ENCODE results near the gene MED15. TPM values are rescaled to one million over a fixed set of nuclear protein-coding genes. Genes with fewer than 3 reads are reported as not detected.

MED15 gene
- polyA plus RNA-seq, 1 experiment: 42.7 TPM

- Histone ChIP-seq H3K4me3 (ENCODE audit: low read depth, low read length) (no peak overlapping the region), H3K27me3 (ENCODE audit: control insufficient read depth, insufficient read depth, low read length) (no peaks in the 10 kb centered on the region), H3K36me3 (ENCODE audit: control insufficient read depth, insufficient read depth, low read length) (peaks cover 4% of the 10 kb centered on the region; the same call in 1 of the 2 replicates)
- no peak for TF ChIP-seq CTCF (IDR thresholded peaks at IDR 0.05; ENCODE audit: insufficient read depth, low read depth, low read length)
- POLR2A ChIA-PET: no interaction called here
- DNase-seq (ENCODE audit: low read depth): no peak
- CTCF ChIA-PET: interaction anchor here (0.7 to 1.4 kb wide), 2 partner anchors 78 to 80 kb away, joined by 3 read pairs; no protein-coding TSS in a partner anchor
Observed at GRCh38 chr22:20490941-20491307, 16.5 kb upstream of the MED15 start.

DNA sequence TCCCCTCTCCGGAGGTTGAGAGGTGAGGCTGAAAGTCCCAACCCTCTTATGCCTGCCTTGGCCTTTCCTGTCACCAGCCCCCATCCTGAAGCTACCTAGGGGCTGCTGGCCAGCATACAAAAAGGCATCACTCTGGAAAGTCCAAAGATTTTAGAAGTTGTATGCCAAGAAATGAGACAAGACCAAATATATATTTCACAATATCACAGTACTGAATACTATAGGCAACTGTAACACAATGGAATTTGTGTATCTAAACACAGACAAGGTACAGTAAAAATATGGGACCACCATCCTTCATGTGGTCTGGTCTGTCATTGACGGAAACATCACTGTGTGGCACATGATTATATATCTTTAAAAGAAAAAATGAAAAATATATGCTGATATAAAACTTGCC is 16.1 kb upstream of the MED15 start:
- CTCF ChIA-PET: no interaction called here

DNA sequence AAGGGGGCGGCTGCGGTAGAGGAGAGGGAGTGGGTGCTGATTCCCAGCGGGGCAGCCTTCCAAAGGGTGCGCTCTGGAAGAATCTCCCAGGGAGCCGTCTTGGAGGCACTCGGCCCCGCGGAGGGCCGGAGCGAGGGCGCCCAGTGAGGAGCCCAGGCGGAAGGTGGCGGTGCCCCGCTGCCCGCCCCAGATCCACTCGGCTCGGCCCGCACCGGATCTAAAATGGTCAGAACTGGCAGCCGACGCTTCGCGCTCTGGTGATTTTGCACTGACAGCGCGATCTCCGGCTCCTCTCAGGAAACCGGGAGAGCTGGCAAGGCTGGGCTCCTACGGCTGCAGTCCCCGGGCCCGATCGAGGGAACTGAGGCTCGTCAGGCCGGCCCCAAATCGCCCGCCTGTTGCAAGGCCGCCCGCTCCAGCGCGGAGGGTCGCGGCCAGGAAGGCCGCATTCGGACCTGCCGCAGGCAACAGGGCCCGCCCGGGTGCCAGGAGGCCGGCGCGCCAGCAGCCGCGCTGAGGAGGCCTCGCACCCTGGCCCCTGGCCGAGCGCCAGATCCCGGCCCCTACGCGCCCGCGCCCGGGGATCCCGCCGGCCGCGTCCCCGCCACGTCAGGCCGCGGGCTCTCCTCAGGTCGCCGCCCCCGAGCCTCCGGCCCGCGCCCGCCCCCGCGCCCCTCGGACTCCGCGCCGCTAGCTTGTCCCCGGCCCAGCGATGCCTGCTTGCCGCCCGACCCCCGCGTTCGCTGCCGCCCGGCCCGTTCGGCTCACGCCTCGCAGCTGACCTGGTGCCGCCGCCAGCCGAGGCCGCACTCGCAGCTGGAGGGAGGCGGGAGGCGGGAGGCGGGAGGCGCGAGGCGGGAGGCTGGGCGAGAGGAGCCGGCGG is 12.2 kb upstream of the MED15 start, which contains the start of gene KLHL22:
Gene KLHL22 (minus strand): TSS at position 818 of the 883 bp plus-strand sequence. CDS start 6,584 bp downstream, outside the sequence.
- DNase-seq (ENCODE audit: low read depth): no peak
- TF ChIP-seq CTCF (IDR thresholded peaks at IDR 0.05; ENCODE audit: insufficient read depth, low read depth, low read length): no peak
- H3K4me3 ChIP-seq (ENCODE audit: low read depth, low read length): peak within 1 kb of the TSS; percentile 64
- no peaks in the 10 kb centered on the region for H3K36me3 ChIP-seq (ENCODE audit: control insufficient read depth, insufficient read depth, low read length)
- ChIA-PET POLR2A (no interaction called here), CTCF (interaction anchor here (0.6 to 2.4 kb wide), 4 partner anchors 12 to 77 kb away, joined by 3 to 8 read pairs (median 5); no protein-coding TSS in a partner anchor)
- no peaks in the 10 kb centered on the region for H3K27me3 ChIP-seq (ENCODE audit: control insufficient read depth, insufficient read depth, low read length)

More for the DNA sequence above, 16.1 kb upstream of the MED15 start:
- POLR2A ChIA-PET: no interaction called here
- Histone ChIP-seq H3K36me3 (ENCODE audit: control insufficient read depth, insufficient read depth, low read length) (peaks cover 4% of the 10 kb centered on the region; the same call in 1 of the 2 replicates), H3K27me3 (ENCODE audit: control insufficient read depth, insufficient read depth, low read length) (no peaks in the 10 kb centered on the region), H3K4me3 (ENCODE audit: low read depth, low read length) (no peak overlapping the region)
- TF ChIP-seq CTCF (IDR thresholded peaks at IDR 0.05; ENCODE audit: insufficient read depth, low read depth, low read length): no peak
- no peak for DNase-seq (ENCODE audit: low read depth)

DNA sequence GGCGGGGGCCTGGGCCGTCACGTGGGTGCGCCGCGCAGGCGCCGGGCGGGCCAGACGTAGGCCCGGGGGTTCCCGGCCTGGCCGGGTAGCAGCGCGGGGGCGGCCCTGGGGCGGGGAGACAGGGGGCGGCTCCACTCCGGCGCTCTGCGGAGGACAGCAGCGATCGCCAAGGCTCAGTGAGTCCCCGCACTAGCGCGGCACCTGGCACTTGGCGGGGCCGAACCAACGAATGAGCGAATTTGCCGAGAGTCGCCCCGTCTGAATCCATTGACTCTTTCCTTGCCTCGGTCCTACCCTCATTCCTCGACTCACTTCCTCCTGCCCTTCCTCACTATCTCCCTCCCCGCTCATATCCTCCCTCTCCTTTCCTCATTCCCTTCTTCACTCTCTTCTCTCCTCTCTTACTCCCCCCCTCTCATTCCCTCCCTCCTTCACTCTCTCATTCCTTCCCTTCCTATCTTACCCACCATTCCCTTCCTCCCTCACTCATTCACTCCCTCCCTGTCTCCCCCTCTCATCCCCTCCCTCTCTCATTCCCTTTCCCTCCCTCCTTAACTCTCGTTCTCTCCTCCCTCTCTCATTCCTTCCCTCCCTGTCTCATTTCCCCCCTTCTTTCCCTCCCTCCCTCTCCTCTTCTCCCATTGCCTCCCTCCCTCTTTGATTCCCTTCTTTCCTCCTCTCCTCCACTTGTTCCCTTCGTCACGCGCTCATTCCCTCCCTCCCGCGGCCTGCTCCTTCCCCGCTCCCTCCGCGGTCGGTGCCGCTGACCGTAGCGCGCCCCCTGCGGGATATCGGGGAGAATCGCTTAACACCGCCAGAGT is 11.3 kb upstream of the MED15 start:
- DNase-seq (ENCODE audit: low read depth): no peak
- TF ChIP-seq CTCF (IDR thresholded peaks at IDR 0.05; ENCODE audit: insufficient read depth, low read depth, low read length): peak; percentile 94
- ChIA-PET CTCF (interaction anchor here (0.6 to 1.3 kb wide), 3 partner anchors 9 to 77 kb away, joined by 3 to 5 read pairs (median 3); no protein-coding TSS in a partner anchor), POLR2A (no interaction called here)
- Histone ChIP-seq H3K36me3 (ENCODE audit: control insufficient read depth, insufficient read depth, low read length) (no peaks in the 10 kb centered on the region), H3K27me3 (ENCODE audit: control insufficient read depth, insufficient read depth, low read length) (no peaks in the 10 kb centered on the region), H3K4me3 (ENCODE audit: low read depth, low read length) (peak overlapping the region; percentile 64)

DNA sequence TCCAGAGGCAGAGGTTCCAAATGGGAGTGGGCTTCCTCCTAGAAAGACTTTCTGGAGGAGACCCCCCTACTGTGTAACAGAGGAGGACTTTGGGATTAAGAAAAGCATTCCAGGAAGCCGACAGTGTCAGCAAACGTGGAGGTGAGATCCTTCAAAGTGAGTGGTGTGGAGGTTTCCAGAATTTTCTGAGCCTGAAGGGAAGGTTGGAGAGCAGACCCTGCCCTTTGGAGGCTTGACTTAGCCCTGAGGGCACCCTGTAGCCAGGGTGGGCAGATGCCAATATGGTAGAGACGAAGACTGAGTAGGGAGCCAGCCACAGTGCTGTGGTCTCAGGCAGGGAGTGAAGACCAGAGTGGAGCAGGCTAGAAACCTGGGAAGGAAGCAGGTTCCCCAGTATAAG is 10.0 kb upstream of the MED15 start:
- DNase-seq (ENCODE audit: low read depth): no peak
- H3K4me3 ChIP-seq (ENCODE audit: low read depth, low read length): no peak overlapping the region
- no peaks in the 10 kb centered on the region for H3K27me3 ChIP-seq (ENCODE audit: control insufficient read depth, insufficient read depth, low read length)
- POLR2A ChIA-PET: no interaction called here
- CTCF ChIA-PET: interaction anchor here (0.8 to 1.3 kb wide), 5 partner anchors 7 to 78 kb away, joined by 3 to 5 read pairs (median 3); partner anchors contain the start of gene MED15
- H3K36me3 ChIP-seq (ENCODE audit: control insufficient read depth, insufficient read depth, low read length): no peaks in the 10 kb centered on the region; the same call in 1 of the 2 replicates
- no peak for TF ChIP-seq CTCF (IDR thresholded peaks at IDR 0.05; ENCODE audit: insufficient read depth, low read depth, low read length)
